HG03439 (cell line): Measurements from ENCODE around the gene KRCC1.
"Not testable (repeated sequence)": the region's sequence is repeated elsewhere in the genome, so short reads cannot be mapped to it uniquely, and the experiment has no call there.

Experiments
- ATAC-seq: cut with Tn5 transposase; IDR thresholded peaks from one replicate; pipeline ENCODE4 v1.9.1; 2021; ENCODE audit warnings: mild to moderate bottlenecking, moderate library complexity; ENCODE audit not compliant: unreplicated experiment

The KRCC1 gene

DNA sequence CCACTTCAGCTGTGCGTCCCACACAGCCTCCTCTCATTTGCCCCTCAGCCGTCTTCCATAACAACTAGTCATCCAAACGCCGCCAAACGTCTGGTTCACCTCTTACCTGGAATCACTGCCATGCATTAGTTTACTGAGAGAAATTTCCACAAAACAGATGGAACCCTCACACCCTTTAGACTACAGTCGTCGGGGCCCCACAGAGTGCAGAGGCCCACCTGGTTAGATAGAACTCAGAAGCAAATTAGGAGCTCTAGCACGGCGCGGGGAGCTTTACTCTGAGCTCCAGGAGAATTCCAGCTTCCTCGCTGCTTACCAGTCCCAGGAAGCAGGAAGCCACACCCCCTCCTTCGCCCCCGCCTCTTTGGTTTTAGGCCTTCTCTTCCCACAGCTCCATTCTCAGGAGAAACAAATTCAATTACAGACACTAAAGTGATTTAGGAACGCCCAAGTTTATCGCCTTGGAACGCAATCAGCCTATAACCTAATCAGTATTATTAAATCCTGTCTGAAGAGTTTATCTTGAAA is 48.6 kb downstream of the KRCC1 start:
- ATAC-seq: no peak

DNA sequence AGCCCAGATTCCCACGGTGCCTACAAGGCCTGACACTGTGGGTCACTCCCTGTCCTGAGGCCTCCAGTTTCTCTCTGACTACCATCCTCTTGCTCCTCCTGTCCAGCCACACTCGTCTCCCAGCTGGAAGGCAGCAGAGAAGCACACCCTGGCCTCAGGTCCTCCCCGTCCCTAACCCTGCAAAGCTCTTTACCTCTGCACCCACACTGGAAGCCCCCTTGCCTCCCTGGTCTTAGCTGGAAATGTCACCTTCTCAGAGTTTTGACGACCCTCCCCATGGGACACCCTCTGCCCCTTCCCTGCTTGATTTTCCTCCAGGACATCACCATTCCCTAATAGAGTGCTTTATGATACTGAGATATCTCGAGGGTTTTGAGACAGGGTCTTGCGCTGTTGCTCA is 49.8 kb downstream of the KRCC1 start:
- no peak for ATAC-seq

DNA sequence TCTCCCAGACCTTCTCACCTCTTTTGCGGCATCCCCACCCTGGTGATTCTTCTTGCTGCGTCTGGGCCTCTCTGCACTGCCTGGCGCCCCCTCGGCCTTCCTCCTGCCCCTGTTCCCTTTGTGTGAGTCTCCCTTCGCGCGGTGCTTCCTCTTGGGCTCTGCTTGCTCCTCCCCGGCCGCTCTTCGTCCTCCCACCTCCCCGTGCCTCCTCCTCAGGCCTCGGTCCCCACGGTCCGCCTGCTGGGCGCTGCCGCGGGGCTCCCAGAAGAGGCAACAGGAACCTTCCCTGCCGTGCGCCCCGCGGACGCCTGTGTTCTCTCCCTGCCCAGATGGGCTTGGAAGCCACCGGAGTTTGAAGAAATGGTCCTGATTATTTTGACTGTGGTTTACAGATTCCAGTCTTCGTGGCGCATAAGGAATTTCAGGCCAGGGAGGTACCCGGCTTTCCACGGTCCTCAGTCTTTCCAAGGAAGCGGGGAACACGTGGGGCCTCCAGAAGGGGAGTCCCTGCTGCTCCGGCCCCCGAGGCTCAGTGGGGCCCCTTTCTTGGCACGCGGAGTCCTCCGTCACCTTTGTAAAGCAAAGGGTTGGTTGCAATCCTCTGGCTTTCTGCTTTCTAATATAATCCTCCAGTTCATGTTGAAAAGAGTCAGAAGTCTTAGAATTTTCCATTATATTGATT is 52.4 kb downstream of the KRCC1 start:
- ATAC-seq: no peak

DNA sequence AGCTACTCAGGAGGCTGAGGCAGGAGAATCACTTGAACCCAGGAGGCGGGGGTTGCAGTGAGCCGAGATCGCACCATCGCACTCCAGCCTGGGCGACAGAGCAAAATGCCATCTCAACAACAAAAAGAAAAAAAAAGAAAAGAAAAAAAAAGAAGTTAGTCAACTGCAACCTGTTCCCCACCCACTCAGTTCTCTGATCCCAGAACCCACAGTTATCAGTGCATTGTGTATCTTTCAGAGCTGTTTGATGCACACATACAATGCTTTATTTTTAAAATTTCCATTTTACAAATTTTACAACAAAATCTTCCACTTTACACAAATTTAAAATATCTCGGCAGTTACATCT is 53.2 kb downstream of the KRCC1 start:
- no peak for ATAC-seq

DNA sequence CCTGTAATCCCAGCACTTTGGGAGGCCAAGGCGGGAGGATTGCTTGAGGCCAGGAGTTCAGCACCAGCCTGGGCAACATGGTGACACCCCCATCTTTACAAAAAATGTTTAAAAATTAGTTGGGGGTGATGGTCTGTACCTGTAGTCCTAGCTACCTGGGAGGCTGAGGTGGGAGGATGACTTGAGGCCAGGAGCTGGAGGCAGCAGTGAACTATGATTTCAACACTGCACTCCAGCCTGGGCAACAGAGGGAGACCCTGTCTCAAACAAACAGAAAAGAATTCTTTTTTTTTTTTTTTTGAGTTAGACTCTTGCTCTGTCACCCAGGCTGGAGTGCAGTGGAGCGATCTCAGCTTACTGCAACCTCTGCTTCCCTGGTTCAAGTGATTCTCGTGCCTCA is 55.1 kb downstream of the KRCC1 start:
- ATAC-seq: not testable (repeated sequence)

DNA sequence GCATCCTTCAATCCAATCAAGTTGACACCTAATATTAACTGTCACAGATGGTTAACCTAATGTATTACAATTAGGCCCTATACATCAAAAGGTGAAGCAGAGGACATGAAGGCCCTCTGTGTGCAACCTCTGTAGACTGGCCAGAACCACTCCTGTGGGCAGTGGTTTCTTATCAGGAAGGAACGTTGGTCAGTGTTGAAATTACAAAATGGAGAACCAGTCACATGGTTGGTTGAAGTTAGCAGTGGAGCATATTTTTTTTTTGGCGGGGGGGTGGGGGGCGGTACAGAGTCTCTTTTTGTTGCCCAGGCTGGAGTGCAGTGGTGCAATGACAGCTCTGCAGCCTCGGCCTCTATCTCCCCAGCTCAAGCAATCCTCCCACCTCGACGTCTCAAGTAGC is 59.0 kb downstream of the KRCC1 start:
- ATAC-seq: no peak

DNA sequence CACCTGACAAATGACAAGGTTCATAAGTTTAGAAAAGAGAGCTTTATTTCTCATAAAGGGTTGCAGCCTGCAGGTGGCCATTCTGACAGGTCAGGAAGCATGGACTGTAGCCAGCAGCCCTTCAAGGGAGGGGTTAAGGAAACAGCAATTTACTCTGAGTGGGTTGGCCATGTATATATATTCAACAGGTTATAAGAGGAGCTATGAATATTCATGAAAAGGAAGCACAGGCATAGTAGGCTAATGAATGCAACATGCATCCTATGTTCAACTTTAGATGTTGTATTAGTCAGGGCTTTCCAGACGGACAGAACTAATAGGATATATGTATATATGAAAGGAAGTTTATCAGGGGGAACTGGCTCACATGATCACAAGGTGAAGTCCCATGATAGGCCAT is 59.8 kb downstream of the KRCC1 start:
- ATAC-seq: no peak

DNA sequence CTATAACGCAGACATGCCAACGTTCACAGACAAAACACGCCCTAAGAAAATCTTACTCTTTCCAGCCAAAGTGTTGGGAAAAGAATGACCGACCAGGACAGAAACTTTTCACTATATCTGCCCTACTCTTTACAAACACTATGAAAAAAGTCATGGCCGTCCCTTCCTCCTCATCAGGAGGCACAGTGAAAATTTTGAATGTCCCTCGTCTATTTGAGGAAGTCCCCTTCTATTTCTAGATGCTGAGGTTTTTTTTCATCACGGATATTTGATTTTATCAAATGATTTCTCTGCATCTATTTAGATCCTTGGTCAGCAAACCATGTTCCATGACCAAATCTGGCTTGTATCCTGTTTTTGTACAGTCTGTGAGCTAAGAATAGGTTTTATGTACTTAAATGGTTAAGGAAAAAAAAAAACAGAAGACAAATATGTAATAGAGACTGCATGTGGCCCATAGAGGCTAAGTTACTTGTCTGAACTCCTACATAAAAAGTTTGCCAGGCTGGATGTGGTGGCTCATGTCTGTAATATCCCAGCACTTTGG is 61.2 kb downstream of the KRCC1 start:
- ATAC-seq: not testable (repeated sequence)

DNA sequence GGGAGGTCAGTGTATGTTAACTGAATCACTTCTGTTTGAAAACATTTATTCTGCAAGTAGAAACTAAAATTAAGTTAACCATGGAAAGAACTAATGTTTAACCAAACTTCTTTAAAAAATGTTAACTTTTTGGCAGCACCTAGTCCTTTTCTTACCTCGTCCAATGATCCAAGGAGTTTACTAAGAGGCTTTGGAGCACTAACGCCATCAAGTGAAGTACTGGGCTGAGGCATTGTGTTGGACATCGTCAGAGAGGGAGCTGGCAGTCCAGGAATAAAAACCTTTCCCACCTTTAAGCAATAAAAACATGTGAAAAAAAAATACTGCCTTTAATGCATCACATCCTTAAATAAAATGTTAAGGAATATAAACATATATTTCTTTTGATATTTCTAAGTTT is 63.0 kb downstream of the KRCC1 start:
- not testable (repeated sequence) for ATAC-seq

DNA sequence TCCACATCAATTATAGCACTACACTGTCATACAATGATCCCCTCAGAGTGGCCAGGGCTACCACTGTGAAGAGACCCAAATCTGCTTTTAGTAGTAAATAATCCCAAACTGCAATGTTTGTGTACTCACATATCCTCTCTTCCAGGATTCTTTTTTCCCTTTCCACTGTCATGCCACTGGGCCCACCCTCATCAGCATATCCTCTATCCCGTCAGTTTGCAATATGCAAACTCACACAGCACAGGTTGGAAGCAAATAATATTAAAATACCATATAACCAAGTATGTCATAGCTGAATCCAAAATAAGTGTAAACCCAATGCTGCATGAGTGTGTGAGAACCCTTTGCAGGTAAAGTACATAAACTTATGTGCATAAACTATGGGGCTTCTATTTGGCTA is 68.1 kb downstream of the KRCC1 start:
- ATAC-seq: not testable (repeated sequence)

DNA sequence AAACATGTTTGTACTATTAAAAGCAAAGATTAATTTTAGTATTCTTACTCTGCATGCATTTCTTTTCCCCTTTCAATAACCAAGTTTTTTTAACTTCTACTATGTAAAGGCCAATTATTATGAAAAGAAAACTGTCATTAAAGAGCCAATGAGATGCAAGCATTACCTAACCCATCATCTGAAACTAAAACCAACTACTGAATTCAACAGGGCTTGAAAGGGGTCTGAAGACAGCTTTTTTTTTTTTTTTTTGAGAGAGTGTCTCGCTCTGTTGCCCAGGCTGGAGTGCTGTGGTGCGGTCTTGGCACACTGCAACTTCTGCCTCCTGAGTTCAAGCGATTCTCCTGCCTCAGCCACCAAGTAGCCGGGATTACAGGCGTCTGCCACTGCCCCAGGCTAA is 69.7 kb downstream of the KRCC1 start:
- not testable (repeated sequence) for ATAC-seq

DNA sequence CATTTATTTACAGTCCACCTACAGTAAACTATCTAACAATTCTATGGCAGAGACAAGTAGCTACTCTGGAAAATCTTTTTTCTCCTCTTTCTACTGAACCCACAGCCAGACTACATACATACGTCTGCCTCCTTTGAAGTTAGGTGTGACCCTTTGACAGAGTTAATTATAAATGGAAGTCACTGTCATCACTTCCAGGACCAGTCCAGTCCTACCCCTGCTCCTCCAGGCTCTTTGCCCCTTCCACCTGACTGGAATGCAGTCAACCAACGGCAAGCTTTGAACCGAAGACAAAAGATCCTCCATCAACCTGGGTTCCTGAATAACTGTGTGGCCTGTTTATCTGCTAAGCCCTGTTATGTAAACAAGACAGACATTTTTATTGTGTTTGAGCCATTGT is 74.4 kb downstream of the KRCC1 start:
- not testable (repeated sequence) for ATAC-seq
